ENCODE data around the gene TMEM220. TPM values are rescaled to one million over a fixed set of nuclear protein-coding genes. Genes with fewer than 3 reads are reported as not detected.

Gene TMEM220
- total RNA-seq, 1 experiment from 2014 or later, result 4.0 TPM

- H3K4me1 Mint-ChIP-seq, result peaks cover 18% of the 10 kb centered on the region
- ChIA-PET CTCF (no interaction called here), POLR2A (no interaction called here)
- no peak for TF ChIP-seq RELA (CRISPR knock-in tag; IDR thresholded peaks at IDR 0.05; ENCODE audit: borderline replicate concordance)
- TF ChIP-seq ATF2 (CRISPR knock-in tag; IDR thresholded peaks at IDR 0.05; ENCODE audit: borderline replicate concordance, low read depth), result no peak
- no peak for TF ChIP-seq OVOL2 (CRISPR knock-in tag; IDR thresholded peaks at IDR 0.05; ENCODE audit: borderline replicate concordance)
- no peak for TF ChIP-seq USF1 (CRISPR knock-in tag; IDR thresholded peaks at IDR 0.05)
- no peak for TF ChIP-seq ZNF423 (CRISPR knock-in tag; IDR thresholded peaks at IDR 0.05)
- TF ChIP-seq FOXP4 (CRISPR knock-in tag; IDR thresholded peaks at IDR 0.05), result no peak
- TF ChIP-seq CREB1 (CRISPR knock-in tag; IDR thresholded peaks at IDR 0.05), result no peak
- no peak for TF ChIP-seq ZSCAN18 (CRISPR knock-in tag; IDR thresholded peaks at IDR 0.05)
- TF ChIP-seq ZNF281 (CRISPR knock-in tag; IDR thresholded peaks at IDR 0.05), result no peak
- TF ChIP-seq ZNF416 (CRISPR knock-in tag; IDR thresholded peaks at IDR 0.05), result no peak
- no peak for TF ChIP-seq MLX (CRISPR knock-in tag; IDR thresholded peaks at IDR 0.05)
- TF ChIP-seq ATF3 (CRISPR knock-in tag; conservative IDR thresholded peaks at IDR 0.05), result no peak
- no peak for TF ChIP-seq AFF4 (CRISPR knock-in tag; IDR thresholded peaks at IDR 0.05; ENCODE audit: borderline replicate concordance)
- TF ChIP-seq MAX (CRISPR knock-in tag; IDR thresholded peaks at IDR 0.05), result no peak
- TF ChIP-seq SOX15 (CRISPR knock-in tag; IDR thresholded peaks at IDR 0.05), result no peak
- no peak for TF ChIP-seq NR3C1 (CRISPR knock-in tag; conservative IDR thresholded peaks at IDR 0.05; ENCODE audit: low read depth)
- no peak for TF ChIP-seq ZMAT4 (CRISPR knock-in tag; IDR thresholded peaks at IDR 0.05)
- TF ChIP-seq ZNF121 (CRISPR knock-in tag; IDR thresholded peaks at IDR 0.05), result no peak
- no peak for TF ChIP-seq HMGA2 (CRISPR knock-in tag; IDR thresholded peaks at IDR 0.05)
- TF ChIP-seq ZNF219 (CRISPR knock-in tag; IDR thresholded peaks at IDR 0.05; ENCODE audit: borderline replicate concordance), result no peak
- ATAC-seq (no peak), DNase-seq (ENCODE audit: low spot score) (no peak)
- no peaks in the 10 kb centered on the region for H3K27me3 Mint-ChIP-seq (ENCODE audit: low read depth)
- peaks cover 26% of the 10 kb centered on the region for H3K9me3 Mint-ChIP-seq
- no peak overlapping the region for H3K4me3 Mint-ChIP-seq
- H3K36me3 Mint-ChIP-seq, result peaks cover 12% of the 10 kb centered on the region
- no peak overlapping the region for H3K27ac Mint-ChIP-seq
These were observed 49.8 kb upstream of the TMEM220 start for GRCh38 chr17:10779609-10780008.
